Measurements from ENCODE around the gene PAM16.
"Not testable (repeated sequence)": the region's sequence is repeated elsewhere in the genome, so short reads cannot be mapped to it uniquely, and the experiment has no call there.

The PAM16 gene

GRCh38 chr16:4339909-4340308 is 11.2 kb downstream of the PAM16 start:
- no peak for DNase-seq (ENCODE audit: low read depth)
- H3K4me3 ChIP-seq (ENCODE audit: low read depth, low read length), result no peak overlapping the region

- DNase-seq (ENCODE audit: low read depth), result no peak
- H3K4me3 ChIP-seq (ENCODE audit: low read depth, low read length), result no peak overlapping the region
Observed at GRCh38 chr16:4339455-4339854, 11.7 kb downstream of the PAM16 start.

GRCh38 chr16:4338712-4339299 is 12.3 kb downstream of the PAM16 start:
- no peak for DNase-seq (ENCODE audit: low read depth)
- H3K4me3 ChIP-seq (ENCODE audit: low read depth, low read length), result no peak overlapping the region

- DNase-seq (ENCODE audit: low read depth), result no peak
- no peak overlapping the region for H3K4me3 ChIP-seq (ENCODE audit: low read depth, low read length)
Observed at GRCh38 chr16:4338125-4338582, 13.0 kb downstream of the PAM16 start.

- no peak overlapping the region for H3K4me3 ChIP-seq (ENCODE audit: low read depth, low read length)
- DNase-seq (ENCODE audit: low read depth), result no peak
Observed at GRCh38 chr16:4337540-4338088, 13.5 kb downstream of the PAM16 start.

- H3K4me3 ChIP-seq (ENCODE audit: low read depth, low read length), result no peak overlapping the region
- DNase-seq (ENCODE audit: low read depth), result no peak
Observed at GRCh38 chr16:4336701-4337539, 14.2 kb downstream of the PAM16 start.

GRCh38 chr16:4334724-4335495 is 16.2 kb downstream of the PAM16 start:
- H3K4me3 ChIP-seq (ENCODE audit: low read depth, low read length), result no peak overlapping the region
- DNase-seq (ENCODE audit: low read depth), result no peak

GRCh38 chr16:4333714-4334113 is 17.4 kb downstream of the PAM16 start:
- H3K4me3 ChIP-seq (ENCODE audit: low read depth, low read length), result not testable (repeated sequence)

GRCh38 chr16:4333308-4333638 is 17.8 kb downstream of the PAM16 start:
- no peak overlapping the region for H3K4me3 ChIP-seq (ENCODE audit: low read depth, low read length)
- DNase-seq (ENCODE audit: low read depth), result no peak

More at GRCh38 chr16:4333714-4334113, 17.4 kb downstream of the PAM16 start:
- not testable (repeated sequence) for DNase-seq (ENCODE audit: low read depth)

- no peak overlapping the region for H3K4me3 ChIP-seq (ENCODE audit: low read depth, low read length)
- DNase-seq (ENCODE audit: low read depth), result no peak
Observed at GRCh38 chr16:4332623-4333307, 18.4 kb downstream of the PAM16 start.

- no peak overlapping the region for H3K4me3 ChIP-seq (ENCODE audit: low read depth, low read length)
- no peak for DNase-seq (ENCODE audit: low read depth)
Observed at GRCh38 chr16:4332083-4332482, 19.0 kb downstream of the PAM16 start.

- DNase-seq (ENCODE audit: low read depth), result no peak
- H3K4me3 ChIP-seq (ENCODE audit: low read depth, low read length), result no peak overlapping the region
Observed at GRCh38 chr16:4330277-4330874, 20.7 kb downstream of the PAM16 start.

- no peak for DNase-seq (ENCODE audit: low read depth)
- H3K4me3 ChIP-seq (ENCODE audit: low read depth, low read length), result no peak overlapping the region
Observed at GRCh38 chr16:4328782-4329775, 22.0 kb downstream of the PAM16 start.

- DNase-seq (ENCODE audit: low read depth), result no peak
- peak overlapping the region; percentile 41 for H3K4me3 ChIP-seq (ENCODE audit: low read depth, low read length)
Observed at GRCh38 chr16:4328046-4328781, 22.9 kb downstream of the PAM16 start.

- peak overlapping the region; percentile 41 for H3K4me3 ChIP-seq (ENCODE audit: low read depth, low read length)
- no peak for DNase-seq (ENCODE audit: low read depth)
Observed at GRCh38 chr16:4327386-4328045, 23.6 kb downstream of the PAM16 start.

GRCh38 chr16:4325253-4325758 is 25.8 kb downstream of the PAM16 start:
- no peak overlapping the region for H3K4me3 ChIP-seq (ENCODE audit: low read depth, low read length)
- DNase-seq (ENCODE audit: low read depth), result no peak

Measured in skeletal muscle cell (primary cell).